SK-N-MC (cell line): ENCODE data around the gene HPS1.

Experiments
- DNase-seq: peaks from one replicate; pipeline ENCODE4 v3.0.0-alpha.2; 2011; ENCODE audit warnings: low read depth, low spot score
- H3K27ac ChIP-seq: fragments of 200-600 bp; sonication (generic); 2 replicates; pipeline ENCODE4 v1.5.1; 2016; ENCODE audit warnings: mixed run types
- H3K36me3 ChIP-seq: fragments of 200-600 bp; sonication (generic); 2 replicates; pipeline ENCODE4 v1.6.1; 2017; ENCODE audit warnings: antibody characterized with exemption, low read length, mixed read lengths; ENCODE audit not compliant: insufficient read depth
- H3K4me3 ChIP-seq: fragments of 200-600 bp; sonication (generic); 2 replicates; pipeline ENCODE4 v1.5.1; 2016
- H3K9ac ChIP-seq: fragments of 200-600 bp; sonication (generic); 2 replicates; pipeline ENCODE4 v1.8.0; 2017; ENCODE audit warnings: mixed run types, mixed read lengths; ENCODE audit not compliant: insufficient read length
- H3K9me3 ChIP-seq: fragments of 200-600 bp; sonication (generic); 2 replicates; pipeline ENCODE4 v1.6.1; 2017; ENCODE audit warnings: low read depth, mild to moderate bottlenecking, antibody characterized with exemption, low read length, moderate library complexity, mixed read lengths
- EZH2 ChIP-seq: fragments of 200-600 bp; sonication (generic); IDR thresholded peaks from one replicate; pipeline ENCODE4 v1.6.1; 2017; ENCODE audit warnings: antibody characterized with exemption
- FOXP2 ChIP-seq: optimal IDR thresholded peaks from 2 replicates; pipeline ENCODE3; 2011; ENCODE audit warnings: mild to moderate bottlenecking, moderate library complexity; ENCODE audit not compliant: insufficient read depth; ENCODE audit errors: extremely low read length, control extremely low read depth
- POLR2AphosphoS5 ChIP-seq: IDR thresholded peaks from 2 replicates; pipeline ENCODE4 v1.6.1; 2012; ENCODE audit warnings: mild to moderate bottlenecking, low read depth, low read length, borderline replicate concordance

The HPS1 gene

GRCh38 chr10:98374217-98374985, 72.3 kb downstream of the HPS1 start:
- Histone ChIP-seq H3K9me3 (no peaks in the 10 kb centered on the region), H3K36me3 (no peaks in the 10 kb centered on the region), H3K4me3 (no peak overlapping the region), H3K27ac (no peak overlapping the region), H3K9ac (no peak overlapping the region)
- no peak for DNase-seq
- TF ChIP-seq EZH2, result no peak
- no peak for TF ChIP-seq POLR2AphosphoS5
- TF ChIP-seq FOXP2, result no peak

GRCh38 chr10:98373260-98374040, 73.3 kb downstream of the HPS1 start:
- no peaks in the 10 kb centered on the region for H3K36me3 ChIP-seq
- no peak overlapping the region for H3K27ac ChIP-seq
- no peak overlapping the region for H3K4me3 ChIP-seq
- DNase-seq, result no peak
- TF ChIP-seq EZH2, result no peak
- no peak for TF ChIP-seq FOXP2
- no peak for TF ChIP-seq POLR2AphosphoS5
- no peak overlapping the region for H3K9ac ChIP-seq
- H3K9me3 ChIP-seq, result no peaks in the 10 kb centered on the region

GRCh38 chr10:98370831-98371820, 75.6 kb downstream of the HPS1 start:
- H3K27ac ChIP-seq, result no peak overlapping the region
- H3K36me3 ChIP-seq, result no peaks in the 10 kb centered on the region
- H3K9me3 ChIP-seq, result no peaks in the 10 kb centered on the region
- TF ChIP-seq FOXP2 (no peak), EZH2 (no peak), POLR2AphosphoS5 (no peak)
- no peak for DNase-seq
- H3K4me3 ChIP-seq, result no peak overlapping the region
- no peak overlapping the region for H3K9ac ChIP-seq

DNA sequence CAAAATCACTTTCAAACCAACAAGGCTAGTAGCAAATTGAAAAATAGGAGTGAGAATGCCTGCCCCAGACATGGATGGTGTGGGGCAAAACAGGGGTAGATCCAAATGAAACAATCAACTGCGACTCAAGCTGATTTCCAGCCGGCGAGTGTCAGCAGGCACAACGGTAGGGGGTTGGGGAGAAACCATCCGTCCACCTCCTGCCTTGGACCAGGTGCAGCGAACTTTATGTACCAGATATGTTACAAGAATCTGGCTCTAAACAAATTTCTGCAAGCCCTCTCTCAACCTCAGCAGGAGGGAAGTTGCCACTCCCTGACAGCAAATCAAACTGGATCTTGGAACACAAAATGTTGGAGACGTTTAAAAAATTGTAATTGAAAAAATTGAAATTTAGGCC, 76.9 kb downstream of the HPS1 start:
- Histone ChIP-seq H3K4me3 (no peak overlapping the region), H3K9me3 (no peaks in the 10 kb centered on the region), H3K36me3 (no peaks in the 10 kb centered on the region), H3K27ac (no peak overlapping the region), H3K9ac (no peak overlapping the region)
- no peak for DNase-seq
- TF ChIP-seq POLR2AphosphoS5, result no peak
- TF ChIP-seq FOXP2, result no peak
- no peak for TF ChIP-seq EZH2

DNA sequence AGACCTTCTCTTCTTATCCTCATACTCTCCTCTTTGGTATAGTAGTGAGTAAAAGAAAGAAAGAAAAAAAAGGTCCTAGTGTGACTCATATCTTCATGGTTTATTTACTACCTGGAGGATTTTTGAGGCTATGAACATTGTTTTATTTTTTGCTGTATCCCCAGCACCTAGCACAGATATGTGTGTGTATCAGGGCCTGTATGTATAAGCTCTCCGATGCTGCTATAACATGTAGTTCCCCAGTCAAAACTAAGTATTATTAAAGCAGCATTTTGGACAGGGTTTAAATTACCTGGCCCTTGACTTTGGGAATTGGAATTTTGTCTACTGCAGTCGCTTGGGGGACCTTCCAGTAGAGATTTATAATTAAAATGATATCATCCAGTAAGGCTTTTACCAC, 78.1 kb downstream of the HPS1 start:
- H3K9ac ChIP-seq, result no peak overlapping the region
- no peak overlapping the region for H3K4me3 ChIP-seq
- no peak overlapping the region for H3K27ac ChIP-seq
- TF ChIP-seq POLR2AphosphoS5 (no peak), EZH2 (no peak), FOXP2 (no peak)
- H3K9me3 ChIP-seq, result no peaks in the 10 kb centered on the region
- DNase-seq, result no peak
- no peaks in the 10 kb centered on the region for H3K36me3 ChIP-seq

GRCh38 chr10:98367604-98368451, 78.9 kb downstream of the HPS1 start:
- no peak overlapping the region for H3K4me3 ChIP-seq
- no peaks in the 10 kb centered on the region for H3K36me3 ChIP-seq
- no peak overlapping the region for H3K9ac ChIP-seq
- no peak overlapping the region for H3K27ac ChIP-seq
- H3K9me3 ChIP-seq, result no peaks in the 10 kb centered on the region
- DNase-seq, result no peak
- no peak for TF ChIP-seq FOXP2
- no peak for TF ChIP-seq POLR2AphosphoS5
- no peak for TF ChIP-seq EZH2
